LHCN-M2 (cell line): ENCODE results near the gene SPAAR. TPM values are rescaled to one million over a fixed set of nuclear protein-coding genes. Genes with fewer than 3 reads are reported as not detected.
"Not testable (repeated sequence)": the region's sequence is repeated elsewhere in the genome, so short reads cannot be mapped to it uniquely, and the experiment has no call there.

Experiments
- DNase-seq: peaks from one replicate; pipeline ENCODE4 v3.0.0-alpha.2; 2012; ENCODE audit warnings: low read depth
- total RNA-seq: library from RNA; depleted of rRNA; stranded (reverse); fragments of >200 nt; gene quantifications from 2 replicates; pipeline ENCODE4 v1.2.3, GENCODE V29; 2014

SPAAR gene
- total RNA-seq, 1 experiment from 2014 or later = 0.17 TPM

- no peak for DNase-seq
Measured at GRCh38 chr9:35923598-35923926, 14.3 kb downstream of the SPAAR start.

- peak; percentile 96 for DNase-seq
Measured at GRCh38 chr9:35923927-35924763, 14.9 kb downstream of the SPAAR start.

- DNase-seq = no peak
Measured at GRCh38 chr9:35928591-35929452, 19.5 kb downstream of the SPAAR start.

GRCh38 chr9:35929453-35929718 is 20.1 kb downstream of the SPAAR start:
- DNase-seq = no peak

- no peak for DNase-seq
Measured at GRCh38 chr9:35930521-35930920, 21.2 kb downstream of the SPAAR start.

- DNase-seq = no peak
Measured at GRCh38 chr9:35930989-35931388, 21.7 kb downstream of the SPAAR start.

GRCh38 chr9:35932735-35933134 is 23.4 kb downstream of the SPAAR start:
- no peak for DNase-seq

- no peak for DNase-seq
Measured at GRCh38 chr9:35933550-35934067, 24.3 kb downstream of the SPAAR start.

- DNase-seq = not testable (repeated sequence)
Measured at GRCh38 chr9:35934069-35934468, 24.8 kb downstream of the SPAAR start.

- no peak for DNase-seq
Measured at GRCh38 chr9:35935261-35935660, 26.0 kb downstream of the SPAAR start.

- DNase-seq = peak; percentile 15
Measured at GRCh38 chr9:35935755-35936509, 26.6 kb downstream of the SPAAR start.

- no peak for DNase-seq
Measured at GRCh38 chr9:35937227-35937626, 27.9 kb downstream of the SPAAR start.

GRCh38 chr9:35938474-35939356 is 29.4 kb downstream of the SPAAR start:
- no peak for DNase-seq

GRCh38 chr9:35939679-35940250 is 30.5 kb downstream of the SPAAR start:
- DNase-seq = no peak

GRCh38 chr9:35940458-35941407 is 31.4 kb downstream of the SPAAR start:
- no peak for DNase-seq

GRCh38 chr9:35942286-35942685 is 33.0 kb downstream of the SPAAR start:
- no peak for DNase-seq

GRCh38 chr9:35944173-35944572 is 34.9 kb downstream of the SPAAR start:
- DNase-seq = no peak

- DNase-seq = no peak
Measured at GRCh38 chr9:35944841-35945240, 35.6 kb downstream of the SPAAR start.

GRCh38 chr9:35945341-35946018 is 36.2 kb downstream of the SPAAR start:
- DNase-seq = peak; percentile 93
